ENCODE data around the gene DAPK1. TPM values are rescaled to one million over a fixed set of nuclear protein-coding genes. Genes with fewer than 3 reads are reported as not detected.

DAPK1 gene
- polyA plus RNA-seq, 3 donors: 68.5 to 95.9 (median 75.3) TPM

DNA sequence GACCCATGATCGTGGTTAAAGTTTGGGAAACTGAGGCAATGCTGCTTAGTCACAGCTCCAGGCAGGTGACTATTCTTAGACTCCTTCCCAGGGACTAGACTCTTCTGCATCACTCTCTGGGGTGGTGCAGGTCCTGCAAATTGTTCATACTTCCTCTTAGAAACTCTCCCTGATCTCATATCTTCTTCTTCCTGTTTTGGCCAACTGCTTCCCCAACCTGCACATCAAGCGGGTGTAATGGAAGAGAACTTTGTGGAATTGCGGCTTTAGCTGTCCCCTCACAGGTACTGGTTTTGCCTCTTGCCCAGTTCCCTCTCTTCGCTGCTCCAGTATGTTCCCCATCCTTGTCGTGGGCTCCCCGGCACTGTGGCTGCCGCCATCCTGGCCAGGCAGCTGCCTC is 116.7 kb downstream of the DAPK1 start:
- DNase-seq (ENCODE audit: extremely low read depth in 1 of 11, low read depth in 9 of 11, low spot score in 4 of 11): no peak

DNA sequence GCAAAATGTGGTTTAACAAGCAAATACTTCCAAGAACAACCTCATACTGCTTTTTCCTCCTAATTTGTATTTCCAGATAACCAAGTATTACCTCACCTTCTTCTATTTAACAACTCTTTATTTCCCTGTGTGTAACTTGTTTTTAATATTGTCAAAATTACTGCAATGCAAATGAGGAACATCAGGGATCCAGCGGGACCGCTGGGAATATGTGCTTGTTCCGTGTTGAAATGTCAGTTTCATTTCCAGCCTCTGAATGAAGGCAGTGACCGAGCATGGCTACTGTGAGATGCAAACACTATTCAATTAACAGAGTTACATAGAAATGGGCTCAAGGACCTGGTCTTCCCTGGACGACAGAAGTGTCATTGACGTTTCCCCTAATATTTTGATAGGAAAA is 117.5 kb downstream of the DAPK1 start:
- no peak for DNase-seq (ENCODE audit: extremely low read depth in 1 of 11, low read depth in 9 of 11, low spot score in 4 of 11)

DNA sequence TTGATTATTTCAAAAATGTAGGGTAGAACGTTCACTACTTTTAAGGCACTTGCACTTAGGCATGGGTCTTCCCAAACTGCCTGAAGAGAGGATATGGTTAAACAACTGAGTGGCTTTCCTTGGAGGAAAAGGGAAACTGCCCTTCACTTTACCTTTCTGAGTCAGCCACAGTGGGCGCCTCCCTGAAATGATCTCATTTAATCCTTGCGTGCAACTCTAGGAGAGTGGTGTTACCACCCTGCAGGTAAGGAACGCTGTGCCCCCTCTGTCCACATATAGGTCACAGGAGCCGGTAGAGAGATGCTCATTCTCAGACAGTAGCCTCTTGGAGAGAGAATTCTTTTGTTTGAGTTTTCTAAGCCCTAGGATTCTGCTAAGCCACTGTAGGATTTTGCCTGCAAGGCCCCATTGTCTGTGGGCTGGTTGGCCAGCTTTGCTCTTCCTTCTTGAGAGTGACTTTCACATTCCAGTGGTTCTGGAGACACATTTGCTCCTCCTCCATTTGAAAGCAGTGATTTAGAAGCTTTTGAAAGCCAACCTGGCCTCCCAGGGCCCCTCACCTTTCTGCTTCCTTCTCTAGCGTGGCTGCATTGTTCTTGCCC is 118.0 kb downstream of the DAPK1 start:
- DNase-seq (ENCODE audit: extremely low read depth in 1 of 11, low read depth in 9 of 11, low spot score in 4 of 11): no peak

DNA sequence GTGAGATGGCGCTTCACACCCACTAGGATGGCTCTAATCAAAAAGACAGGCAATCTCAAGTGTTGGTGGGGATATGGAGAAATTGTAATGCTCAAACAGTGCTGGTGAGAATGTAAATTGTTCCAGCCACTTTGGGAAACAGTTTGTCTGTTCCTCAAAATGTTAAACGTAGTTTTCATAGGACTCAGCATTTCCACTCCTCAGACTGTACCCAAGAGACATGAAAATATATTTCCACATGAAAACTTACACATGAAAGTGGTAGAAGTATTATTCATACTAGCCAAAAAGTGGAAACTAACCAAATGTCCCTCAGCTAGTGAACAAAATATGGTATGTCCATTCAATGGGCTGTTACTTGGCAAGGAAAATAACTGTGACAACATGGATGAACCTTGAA is 120.6 kb downstream of the DAPK1 start:
- no peak for DNase-seq (ENCODE audit: extremely low read depth in 1 of 11, low read depth in 9 of 11, low spot score in 4 of 11)

- no peak for DNase-seq (ENCODE audit: extremely low read depth in 1 of 11, low read depth in 9 of 11, low spot score in 4 of 11)
These were observed 121.3 kb downstream of the DAPK1 start for GRCh38 chr9:87618931-87619330.

- no peak for DNase-seq (ENCODE audit: extremely low read depth in 1 of 11, low read depth in 9 of 11, low spot score in 4 of 11)
These were observed 121.7 kb downstream of the DAPK1 start for GRCh38 chr9:87619346-87619745.

DNA sequence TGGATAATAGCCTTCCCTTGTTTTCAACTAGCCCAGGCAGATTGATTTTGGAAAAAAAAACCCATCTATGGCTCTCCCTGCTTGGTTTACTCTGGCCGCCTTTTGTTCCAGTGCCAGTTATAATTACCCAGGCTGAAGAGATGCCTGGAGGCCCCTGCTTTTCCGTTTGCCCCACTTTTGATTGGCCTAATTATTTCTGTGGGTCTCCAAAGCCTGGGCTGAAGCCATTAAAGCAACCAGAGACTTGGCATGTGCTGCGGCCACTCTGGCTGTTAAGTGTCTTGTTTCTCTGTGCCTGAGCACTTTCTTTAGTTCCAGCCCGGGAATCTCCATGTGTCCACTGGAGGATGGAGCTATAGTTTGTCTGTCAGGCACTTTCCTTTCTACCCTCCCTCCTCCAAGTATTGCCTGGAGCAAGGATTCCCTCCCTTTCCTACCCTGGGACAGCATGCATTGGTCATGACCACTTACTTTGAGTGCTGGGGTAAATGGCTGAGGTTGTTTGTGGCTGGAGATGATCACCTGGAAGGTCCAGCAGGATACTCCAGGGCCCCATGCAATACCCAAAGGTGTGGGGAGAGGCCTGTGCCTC is 123.2 kb downstream of the DAPK1 start:
- DNase-seq (ENCODE audit: extremely low read depth in 1 of 11, low read depth in 9 of 11, low spot score in 4 of 11): no peak

- DNase-seq (ENCODE audit: extremely low read depth in 1 of 11, low read depth in 9 of 11, low spot score in 4 of 11): no peak
These were observed 124.4 kb downstream of the DAPK1 start for GRCh38 chr9:87622098-87622497.

DNA sequence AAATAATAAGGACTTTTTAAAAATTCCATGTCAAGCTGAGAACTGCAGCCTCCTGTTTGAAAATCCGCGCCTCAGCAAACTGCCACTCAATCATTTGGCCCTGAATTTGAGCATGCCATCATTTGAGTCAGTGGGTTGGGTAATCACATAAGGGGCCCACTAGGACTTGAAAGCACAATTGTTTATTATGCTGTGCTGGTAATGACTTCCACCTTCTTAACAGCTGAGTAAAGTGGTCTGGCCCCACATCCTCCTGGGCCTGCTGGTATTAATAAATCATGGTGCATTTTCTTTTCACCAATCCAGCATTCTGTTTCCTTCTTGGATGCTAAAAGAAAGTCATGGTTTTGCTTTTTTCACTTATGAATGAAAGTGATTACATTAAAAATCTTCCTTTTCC is 125.3 kb downstream of the DAPK1 start:
- no peak for DNase-seq (ENCODE audit: extremely low read depth in 1 of 11, low read depth in 9 of 11, low spot score in 4 of 11)

- DNase-seq (ENCODE audit: extremely low read depth in 1 of 11, low read depth in 9 of 11, low spot score in 4 of 11): no peak
These were observed 130.7 kb downstream of the DAPK1 start for GRCh38 chr9:87628346-87628745.

DNA sequence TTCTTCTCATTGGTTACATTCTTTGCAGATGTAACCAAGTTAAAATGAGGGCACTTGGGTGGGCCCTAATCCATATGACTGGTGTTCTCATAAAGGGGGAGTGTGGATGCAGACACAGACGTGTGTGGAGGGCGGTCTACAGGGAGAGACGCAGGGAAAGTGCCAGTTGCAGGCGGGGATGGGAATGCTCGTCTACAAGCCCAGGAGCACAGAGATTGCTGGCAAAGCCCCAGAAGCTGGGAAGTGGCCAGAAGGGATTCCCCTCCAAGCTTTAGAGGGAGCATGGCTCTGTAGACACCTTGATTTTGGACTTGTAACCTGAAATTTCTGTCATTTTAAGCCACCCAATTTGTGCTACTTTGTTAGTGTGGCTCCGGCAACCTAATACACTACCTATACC is 131.4 kb downstream of the DAPK1 start:
- DNase-seq (ENCODE audit: extremely low read depth in 1 of 11, low read depth in 9 of 11, low spot score in 4 of 11): no peak

DNA sequence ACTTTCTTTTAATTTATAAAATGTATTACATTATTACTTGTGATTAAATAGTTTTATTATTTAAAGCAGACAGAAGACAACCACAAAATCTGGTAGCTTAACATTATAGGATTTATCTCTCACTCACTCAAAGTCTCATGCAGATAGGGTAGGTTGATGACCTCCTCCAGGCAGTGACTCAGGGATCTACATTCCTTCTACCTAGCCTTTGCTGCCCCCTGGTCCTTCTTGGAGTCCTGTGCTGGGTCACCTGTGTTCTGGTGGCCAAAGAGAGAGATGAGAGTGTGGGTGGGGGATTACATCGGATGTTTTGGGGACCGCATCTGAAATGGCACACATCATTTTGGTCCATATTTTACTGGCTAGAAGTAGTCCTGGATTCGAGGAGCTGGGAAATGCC is 132.6 kb downstream of the DAPK1 start:
- DNase-seq (ENCODE audit: extremely low read depth in 1 of 11, low read depth in 9 of 11, low spot score in 4 of 11): no peak

DNA sequence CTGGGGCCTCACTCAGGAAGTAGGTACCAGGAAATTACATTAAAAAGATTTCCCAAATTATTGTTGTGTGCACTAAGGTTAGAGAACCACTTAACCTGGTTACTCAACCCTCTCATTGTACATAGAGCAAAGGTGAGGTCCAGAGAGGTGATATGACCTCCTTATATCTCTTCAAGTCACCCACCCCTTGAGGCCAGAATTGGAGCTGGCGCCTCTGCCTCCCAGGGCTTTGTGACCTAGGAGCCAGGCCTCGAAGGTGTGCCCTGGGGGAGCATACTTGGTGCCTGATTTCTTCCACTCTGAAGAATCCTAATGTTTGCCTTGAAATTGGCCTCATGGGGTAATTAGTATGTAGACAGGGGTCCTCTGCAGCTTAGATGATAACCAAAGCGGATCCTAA is 133.2 kb downstream of the DAPK1 start:
- no peak for DNase-seq (ENCODE audit: extremely low read depth in 1 of 11, low read depth in 9 of 11, low spot score in 4 of 11)

DNA sequence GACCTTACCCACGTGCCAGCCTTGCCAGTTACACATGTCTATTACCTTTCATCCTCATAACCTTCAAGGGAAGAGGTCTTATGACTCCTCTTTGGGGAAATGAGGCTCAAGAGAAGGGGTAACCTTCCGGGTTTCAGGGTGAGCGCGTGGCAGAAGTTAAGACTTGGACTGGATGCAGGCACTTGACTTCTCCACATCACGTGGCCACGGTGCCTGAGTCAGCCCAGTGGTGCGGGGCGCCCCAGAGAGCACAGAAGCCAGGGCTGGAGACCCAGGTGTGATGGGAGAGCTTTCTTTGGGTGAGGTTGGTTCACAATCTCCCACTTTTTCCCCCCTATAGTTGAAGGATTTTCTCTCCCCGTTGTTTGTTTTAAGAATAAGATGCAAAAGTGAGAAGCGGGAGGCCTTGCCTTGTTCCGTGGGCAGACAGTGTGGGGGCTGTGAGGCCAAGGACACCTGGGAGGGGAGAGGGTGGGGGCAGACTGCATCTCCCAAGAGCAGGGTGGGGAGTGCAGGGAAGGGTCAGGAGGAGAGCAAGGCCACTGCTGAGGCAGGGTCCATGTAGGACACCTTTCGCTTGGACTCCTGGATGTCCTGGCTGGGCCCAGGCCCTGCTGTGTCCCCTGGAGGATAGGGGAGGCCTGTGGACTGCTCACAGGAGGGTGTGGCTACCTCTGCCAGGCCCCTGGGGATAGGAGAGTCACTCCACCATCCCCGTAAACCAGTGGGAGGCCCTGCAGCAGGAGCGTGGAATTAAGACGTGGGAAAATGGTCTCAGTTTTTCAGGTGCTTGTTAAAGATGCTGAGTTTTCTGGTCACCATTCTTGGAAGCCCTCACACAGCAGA is 138.2 kb downstream of the DAPK1 start:
- no peak for DNase-seq (ENCODE audit: extremely low read depth in 1 of 11, low read depth in 9 of 11, low spot score in 4 of 11)

DNA sequence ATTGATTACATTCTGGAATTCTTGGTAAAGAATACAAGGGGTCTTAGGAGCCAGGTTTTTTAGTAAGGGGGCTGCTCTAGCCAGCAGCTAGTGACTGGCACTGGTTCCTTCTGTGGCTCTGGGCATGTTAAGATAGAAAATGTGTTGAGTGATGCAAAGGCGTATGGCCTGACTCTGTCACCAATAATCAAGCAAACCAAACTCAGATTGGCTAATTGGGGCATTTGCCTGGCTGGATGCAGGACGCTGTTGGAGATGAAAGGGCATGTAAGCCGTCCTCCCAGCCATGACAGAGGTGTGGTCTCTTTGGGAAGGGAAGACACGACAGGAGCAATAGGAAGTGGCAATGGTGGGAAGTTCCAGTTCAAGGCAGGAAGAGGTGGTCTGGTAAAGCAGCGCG is 140.6 kb downstream of the DAPK1 start:
- no peak for DNase-seq (ENCODE audit: extremely low read depth in 1 of 11, low read depth in 9 of 11, low spot score in 4 of 11)

- no peak for DNase-seq (ENCODE audit: extremely low read depth in 1 of 11, low read depth in 9 of 11, low spot score in 4 of 11)
These were observed 142.3 kb downstream of the DAPK1 start for GRCh38 chr9:87639949-87640348.

GRCh38 chr9:87640385-87640795 is 142.7 kb downstream of the DAPK1 start:
- peak in 9 of 11 donors; percentile 21 to 52 (median 41) for DNase-seq (ENCODE audit: extremely low read depth in 1 of 11, low read depth in 9 of 11, low spot score in 4 of 11)

DNA sequence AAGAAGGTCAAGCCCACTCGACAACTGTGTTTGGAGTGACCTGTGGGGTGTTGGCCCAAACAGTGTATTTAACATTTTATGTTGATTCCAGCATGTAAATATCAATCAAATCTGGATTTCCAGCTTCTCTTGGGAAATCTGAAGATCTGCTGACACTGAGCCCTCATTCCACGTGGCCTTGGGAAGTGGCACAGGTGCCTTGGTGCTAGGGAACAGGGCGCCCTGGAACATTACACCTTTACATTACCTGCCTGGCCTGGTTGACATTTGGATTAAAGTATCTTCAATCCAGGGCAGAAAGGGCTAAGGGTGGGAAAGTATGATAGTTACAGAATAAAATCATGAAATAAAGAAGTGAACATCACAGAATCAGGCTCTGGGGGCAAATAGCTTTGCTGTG is 143.4 kb downstream of the DAPK1 start:
- no peak for DNase-seq (ENCODE audit: extremely low read depth in 1 of 11, low read depth in 9 of 11, low spot score in 4 of 11)

DNA sequence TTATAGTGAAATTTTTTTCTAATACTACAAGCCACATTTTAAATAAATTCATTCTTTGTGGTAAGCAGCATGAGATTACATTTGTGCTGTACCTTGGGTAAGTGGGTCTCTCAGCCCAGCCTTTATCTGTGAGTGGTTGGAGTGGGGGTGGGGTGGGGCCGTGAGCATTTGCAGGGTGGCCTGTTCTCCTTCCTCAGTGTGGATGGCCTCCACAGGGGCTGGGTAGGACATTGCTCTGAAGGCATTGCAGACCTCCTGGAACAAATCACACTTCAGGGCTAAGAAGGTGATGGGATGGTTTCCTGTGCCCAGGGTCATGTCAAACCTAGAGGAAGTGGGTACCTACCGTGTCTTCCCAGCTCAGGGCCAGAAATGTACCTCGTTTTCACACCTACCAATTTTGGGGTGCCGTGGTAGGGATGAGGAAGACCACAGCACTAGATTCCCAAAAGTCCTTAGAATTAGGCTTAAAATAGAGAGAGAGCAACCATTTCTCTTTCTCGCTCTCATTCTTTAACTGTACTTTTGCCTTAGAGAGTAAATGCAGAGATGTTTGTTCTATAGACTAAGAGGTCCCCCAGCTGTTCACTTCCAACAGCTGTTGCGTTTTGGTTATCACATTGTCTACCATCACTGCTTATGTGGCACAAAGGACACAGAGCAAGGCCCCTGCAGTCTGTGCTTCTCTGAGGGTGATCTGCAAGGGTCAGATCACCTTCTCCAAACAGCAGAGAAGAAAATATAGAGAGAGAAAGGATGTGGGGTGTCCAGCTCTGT is 144.9 kb downstream of the DAPK1 start:
- peak in 2 of 11 donors; percentile 24 to 31 for DNase-seq (ENCODE audit: extremely low read depth in 1 of 11, low read depth in 9 of 11, low spot score in 4 of 11)

Data from renal cortex interstitium (tissue), 11 donors.